NCI-H345 (cell line): ENCODE results near the gene METTL17.
A peak's percentile ranks its signal among the peaks of the same experiment; 100 is the strongest.
"Not testable (repeated sequence)": the region's sequence is repeated elsewhere in the genome, so short reads cannot be mapped to it uniquely, and the experiment has no call there.

Experiments
- DNase-seq: peaks from one replicate; lab custom pipeline; 2025; lab: John Stamatoyannopoulos, UW

The METTL17 gene

GRCh38 chr14:20996521-20996920, 6.7 kb downstream of the METTL17 start:
- DNase-seq = no peak

GRCh38 chr14:20997115-20997514, 7.3 kb downstream of the METTL17 start:
- no peak for DNase-seq

- no peak for DNase-seq
These were observed 7.8 kb downstream of the METTL17 start for GRCh38 chr14:20997564-20997963.

GRCh38 chr14:20998139-20998538, 8.4 kb downstream of the METTL17 start:
- DNase-seq = no peak

GRCh38 chr14:20998674-20999366, 9.0 kb downstream of the METTL17 start, which contains the start of gene SLC39A2:
Gene SLC39A2 (plus strand): TSS chr14:20999293. CDS start chr14:20999447, 154 bp downstream.
- no peak for DNase-seq

DNA sequence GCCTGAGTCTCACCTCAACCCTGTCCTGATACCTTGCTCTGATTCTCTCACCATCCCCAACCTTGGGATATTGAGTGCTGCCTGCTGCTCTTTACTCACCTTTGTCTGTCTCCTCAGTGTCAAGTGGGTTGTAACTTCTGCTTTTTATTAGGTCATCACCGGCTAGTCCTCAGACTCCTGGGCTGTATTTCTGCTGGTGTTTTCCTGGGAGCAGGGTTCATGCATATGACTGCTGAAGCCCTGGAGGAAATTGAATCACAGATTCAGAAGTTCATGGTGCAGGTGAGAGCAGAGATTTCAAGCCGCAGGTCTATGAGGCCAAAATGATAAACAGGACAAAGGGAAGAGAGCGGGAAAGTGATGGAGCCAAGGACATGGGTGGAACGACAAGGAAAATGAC, 9.8 kb downstream of the METTL17 start:
- no peak for DNase-seq

GRCh38 chr14:21001218-21001617, 11.4 kb downstream of the METTL17 start:
- DNase-seq = no peak

DNA sequence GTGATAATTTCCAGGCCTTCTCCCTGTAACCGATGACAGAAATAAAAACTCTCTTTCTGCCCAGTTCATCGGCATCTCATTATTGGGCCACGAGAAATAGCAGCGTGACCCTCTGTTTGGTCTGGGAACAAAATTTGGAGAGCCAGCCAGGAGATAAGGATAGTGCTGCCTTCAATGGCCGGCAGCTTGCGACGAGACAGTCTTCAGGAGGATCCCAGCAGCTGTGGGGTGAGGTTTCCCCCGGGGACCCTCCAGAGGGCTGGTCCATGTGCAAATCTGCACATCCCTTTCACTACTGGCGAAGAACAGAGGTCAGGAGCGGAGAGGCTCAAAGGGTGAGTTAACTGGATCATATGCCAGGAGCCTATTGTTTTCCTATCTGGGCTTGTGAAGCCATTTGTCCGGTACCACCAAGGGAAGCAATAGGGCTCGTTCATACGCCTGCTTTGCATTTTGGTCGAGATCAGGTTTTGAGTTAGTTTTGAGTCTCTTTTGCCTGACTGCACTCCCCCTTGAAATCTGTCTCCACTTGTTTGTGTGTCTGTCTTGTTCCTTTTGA, 14.1 kb downstream of the METTL17 start:
- DNase-seq = no peak

- not testable (repeated sequence) for DNase-seq
These were observed 19.9 kb downstream of the METTL17 start for GRCh38 chr14:21009721-21010120.

DNA sequence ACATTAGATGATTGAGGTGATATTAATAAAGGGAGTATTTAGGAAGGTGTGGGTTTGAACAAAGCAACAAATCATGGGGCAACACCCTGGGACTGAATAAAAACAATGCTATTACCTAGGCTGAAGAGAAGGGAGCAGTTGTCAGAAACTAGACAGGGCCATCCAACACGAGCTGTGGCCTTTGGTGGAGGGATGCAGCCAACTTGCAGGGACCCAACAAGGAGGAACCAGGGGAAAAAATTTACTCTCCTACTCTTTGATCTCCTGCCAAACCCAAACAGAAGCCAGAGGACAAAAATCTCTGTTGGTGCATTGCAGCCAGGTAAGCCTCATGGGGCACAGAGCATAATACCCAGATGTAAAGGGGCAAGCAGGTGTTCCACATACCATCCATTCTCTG, 21.4 kb downstream of the METTL17 start:
- no peak for DNase-seq

- peak; percentile 82 for DNase-seq
These were observed 25.0 kb downstream of the METTL17 start for GRCh38 chr14:21014761-21015190.

- no peak for DNase-seq
These were observed 25.5 kb downstream of the METTL17 start for GRCh38 chr14:21015312-21015711.

GRCh38 chr14:21016413-21017190, 26.8 kb downstream of the METTL17 start:
- no peak for DNase-seq

GRCh38 chr14:21017528-21018245, 27.9 kb downstream of the METTL17 start:
- no peak for DNase-seq

- DNase-seq = no peak
These were observed 28.5 kb downstream of the METTL17 start for GRCh38 chr14:21018286-21018685.

- DNase-seq = no peak
These were observed 29.0 kb downstream of the METTL17 start for GRCh38 chr14:21018781-21019180.

DNA sequence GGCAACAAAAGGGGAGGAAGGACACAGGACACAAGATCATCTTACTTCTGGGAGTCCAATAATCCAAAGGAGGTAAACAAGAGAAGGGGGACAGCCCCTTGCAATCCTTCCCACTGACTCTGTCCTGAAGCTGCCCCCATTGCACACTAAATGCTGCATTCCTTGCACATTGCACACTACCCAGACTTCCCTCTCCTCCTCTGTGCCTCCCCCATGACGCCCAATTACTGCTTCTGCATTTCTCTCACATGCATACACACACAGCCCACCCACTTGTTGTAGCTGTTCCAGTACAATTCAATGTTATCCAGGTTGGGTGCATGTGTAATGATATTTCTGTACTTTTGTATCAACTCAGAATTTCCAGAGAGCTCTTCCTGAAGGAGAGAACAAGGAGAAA, 29.6 kb downstream of the METTL17 start:
- DNase-seq = no peak

DNA sequence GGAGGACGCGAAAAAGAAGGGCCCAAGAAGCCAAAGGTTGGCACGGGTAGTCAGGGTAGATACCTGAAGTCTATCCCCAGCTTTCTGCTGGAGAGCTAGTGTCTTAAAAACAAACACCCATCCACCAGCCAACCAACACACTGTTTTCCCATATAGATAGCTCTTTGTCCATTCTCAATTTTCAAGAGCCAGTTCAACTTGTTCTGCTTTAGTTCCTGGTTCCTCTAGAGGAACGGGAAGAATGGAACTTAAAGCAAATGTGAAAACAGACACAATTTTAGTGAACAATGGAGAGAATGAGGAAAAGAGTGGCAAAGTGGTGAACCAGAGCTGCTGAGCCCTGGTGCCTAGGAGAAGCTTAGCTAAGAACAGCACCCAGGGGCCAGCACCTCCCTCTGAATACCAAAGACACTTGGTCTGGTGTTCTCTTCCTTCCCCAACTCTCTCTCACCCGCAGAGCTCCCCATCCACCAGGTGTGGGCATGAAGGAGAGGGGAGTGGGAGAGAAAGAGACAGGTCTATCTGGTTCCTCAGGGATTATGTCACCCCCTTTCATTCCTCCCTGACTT, 31.3 kb downstream of the METTL17 start:
- no peak for DNase-seq

GRCh38 chr14:21022686-21023085, 32.9 kb downstream of the METTL17 start:
- DNase-seq = no peak

DNA sequence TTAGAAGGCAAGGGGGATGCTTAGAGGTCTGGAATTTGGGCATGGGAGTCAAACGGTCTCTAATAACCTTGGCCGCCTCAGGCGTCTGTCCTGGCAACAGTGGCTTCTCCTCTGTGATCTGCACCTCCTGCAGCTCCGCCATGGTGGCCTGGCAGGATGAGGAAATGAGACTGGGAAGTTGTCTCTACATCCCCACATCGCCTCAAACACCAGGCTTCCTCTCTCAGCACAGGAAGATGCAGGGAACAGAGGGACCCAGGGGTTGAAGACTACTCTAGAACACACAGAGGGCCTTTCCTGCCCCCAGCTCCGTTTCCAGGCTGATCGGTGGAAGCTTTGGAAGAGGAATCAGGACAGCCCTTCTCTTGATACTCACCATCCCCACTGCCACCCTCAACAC, 33.4 kb downstream of the METTL17 start:
- DNase-seq = no peak

DNA sequence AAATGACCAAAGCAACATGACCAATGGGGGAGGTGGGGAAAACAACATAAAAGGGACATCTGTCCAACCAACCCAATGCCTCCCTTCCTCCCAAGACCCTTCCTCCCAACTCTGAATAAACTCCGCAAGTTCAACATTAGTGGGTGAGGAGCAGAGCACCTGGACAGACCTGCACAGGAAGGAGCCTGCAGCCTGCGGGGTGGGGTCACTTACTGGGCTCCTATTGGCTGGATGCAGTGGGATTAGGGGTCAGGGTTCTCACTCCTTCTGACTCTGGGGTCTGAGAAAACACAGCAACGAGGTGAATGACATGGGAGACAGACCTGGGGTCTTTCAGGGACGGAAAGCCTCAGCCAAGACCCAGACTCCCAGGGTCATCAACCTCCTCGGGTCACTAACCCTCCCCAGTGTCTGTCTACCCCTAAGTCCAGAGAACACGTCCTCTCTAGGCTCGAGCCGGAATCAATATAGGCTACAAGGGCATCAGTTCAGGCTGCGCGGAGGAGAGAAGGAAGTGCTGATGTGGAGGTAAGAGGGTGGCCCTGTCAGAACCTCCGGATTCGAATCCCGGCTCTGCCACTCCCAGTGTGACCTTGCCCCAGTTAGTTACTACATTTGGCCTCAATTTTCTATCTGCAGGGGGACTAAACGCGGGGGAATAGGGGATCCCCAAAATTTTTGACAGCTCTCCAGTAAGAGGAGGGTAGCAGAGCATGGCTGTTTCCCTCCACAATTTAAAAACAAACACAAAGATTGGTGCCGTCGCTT, 34.2 kb downstream of the METTL17 start:
- no peak for DNase-seq
